ENCODE measurements around the gene SPON2.

The SPON2 gene

GRCh38 chr4:1170156-1170975, 2.0 kb downstream of the SPON2 start:
- FAIRE-seq = no peak

GRCh38 chr4:1169691-1170096, 2.7 kb downstream of the SPON2 start:
- FAIRE-seq = no peak

- no peak for FAIRE-seq
Measured at GRCh38 chr4:1169171-1169671, 3.2 kb downstream of the SPON2 start.

- no peak for FAIRE-seq
Measured at GRCh38 chr4:1168191-1169101, 3.9 kb downstream of the SPON2 start.

- peak; percentile 94 for FAIRE-seq
Measured at GRCh38 chr4:1167244-1167949, 5.0 kb downstream of the SPON2 start.

- FAIRE-seq = no peak
Measured at GRCh38 chr4:1166509-1167243, 5.7 kb downstream of the SPON2 start.

- no peak for FAIRE-seq
Measured at GRCh38 chr4:1164956-1165545, 7.3 kb downstream of the SPON2 start.

- no peak for FAIRE-seq
Measured at GRCh38 chr4:1164444-1164843, 7.9 kb downstream of the SPON2 start.

- FAIRE-seq = no peak
Measured at GRCh38 chr4:1164040-1164439, 8.3 kb downstream of the SPON2 start.

- no peak for FAIRE-seq
Measured at GRCh38 chr4:1160351-1160750, 12.0 kb downstream of the SPON2 start.

GRCh38 chr4:1156069-1156468, 16.3 kb downstream of the SPON2 start:
- no peak for FAIRE-seq

- no peak for FAIRE-seq
Measured at GRCh38 chr4:1155314-1155713, 17.1 kb downstream of the SPON2 start.

GRCh38 chr4:1154523-1155182, 17.7 kb downstream of the SPON2 start:
- no peak for FAIRE-seq

GRCh38 chr4:1154126-1154522, 18.3 kb downstream of the SPON2 start:
- FAIRE-seq = no peak

- FAIRE-seq = no peak
Measured at GRCh38 chr4:1153567-1154090, 18.8 kb downstream of the SPON2 start.

GRCh38 chr4:1152290-1152689, 20.1 kb downstream of the SPON2 start:
- no peak for FAIRE-seq

GRCh38 chr4:1151541-1151940, 20.8 kb downstream of the SPON2 start:
- no peak for FAIRE-seq

GRCh38 chr4:1150875-1151274, 21.5 kb downstream of the SPON2 start:
- no peak for FAIRE-seq

- FAIRE-seq = no peak
Measured at GRCh38 chr4:1139860-1140259, 32.5 kb downstream of the SPON2 start.

GRCh38 chr4:1137850-1138249, 34.5 kb downstream of the SPON2 start:
- FAIRE-seq = no peak

Data from G401.6 (cell line).